HG02610 (cell line): ENCODE results near the gene CCDC91.

Experiments
- ATAC-seq: cut with Tn5 transposase; IDR thresholded peaks from one replicate; pipeline ENCODE4 v1.9.1; 2021; ENCODE audit warnings: mild to moderate bottlenecking, moderate library complexity; ENCODE audit not compliant: unreplicated experiment

CCDC91 gene

GRCh38 chr12:28574746-28575592 is 384.7 kb downstream of the CCDC91 start:
- no peak for ATAC-seq

GRCh38 chr12:28575593-28576205 is 385.4 kb downstream of the CCDC91 start:
- no peak for ATAC-seq

- no peak for ATAC-seq
Observed at GRCh38 chr12:28578361-28578760, 388.1 kb downstream of the CCDC91 start.

- no peak for ATAC-seq
Observed at GRCh38 chr12:28578833-28579252, 388.6 kb downstream of the CCDC91 start.

GRCh38 chr12:28582672-28583376 is 392.6 kb downstream of the CCDC91 start:
- no peak for ATAC-seq

GRCh38 chr12:28583701-28584261 is 393.5 kb downstream of the CCDC91 start:
- ATAC-seq: no peak

GRCh38 chr12:28585146-28585545 is 394.9 kb downstream of the CCDC91 start:
- ATAC-seq: no peak

- no peak for ATAC-seq
Observed at GRCh38 chr12:28586481-28586880, 396.2 kb downstream of the CCDC91 start.

- ATAC-seq: no peak
Observed at GRCh38 chr12:28591831-28592230, 401.6 kb downstream of the CCDC91 start.
